Psoas muscle (tissue), 8 donors: ENCODE measurements around the gene DNAL4. TPM values are rescaled to one million over a fixed set of nuclear protein-coding genes. Genes with fewer than 3 reads are reported as not detected.

ENCODE experiments used
- ATAC-seq, 4 donors: fragments of 200-7000 bp; cut with Tn5 transposase; one replicate each; pipeline ENCODE4 v1.9.1; 2020; ENCODE audit warnings: moderate library complexity in 3 of 4, mild to moderate bottlenecking in 2 of 4
- DNase-seq, 2 donors: peaks; one replicate each; pipeline ENCODE4 v3.0.0-alpha.2; 2020
- H3K27ac ChIP-seq: fragments of 200-600 bp; one replicate; pipeline ENCODE4 v1.8.0; 2022
- H3K27me3 ChIP-seq, 3 donors: fragments of 200-600 bp in 1 of 3; one replicate each; pipeline versions ENCODE4 v1.6.1 to v1.8.0; 2013 to 2022; ENCODE audit warnings: low read length in 2 of 3, mild to moderate bottlenecking in 2 of 3, moderate library complexity in 1 of 3; ENCODE audit not compliant: insufficient read depth in 3 of 3
- H3K36me3 ChIP-seq, 2 donors: fragments of 200-600 bp in 1 of 2; one replicate each; pipeline versions ENCODE4 v1.6.1 to v1.8.0; 2013 to 2022; ENCODE audit warnings: low read depth in 1 of 2, mild to moderate bottlenecking in 1 of 2, moderate library complexity in 1 of 2; ENCODE audit not compliant: insufficient read depth in 1 of 2
- H3K4me1 ChIP-seq: fragments of 200-600 bp; one replicate; pipeline ENCODE4 v1.8.0; 2022
- H3K4me3 ChIP-seq: fragments of 200-600 bp; one replicate; pipeline ENCODE4 v1.8.0; 2022; ENCODE audit warnings: mild to moderate bottlenecking
- H3K9me3 ChIP-seq: fragments of 200-600 bp; one replicate; pipeline ENCODE4 v1.8.0; 2022
- WGBS, 3 donors: extraction: QIAGEN DNeasy Blood & Tissue Kit; methylation state at CpG; one replicate each; pipeline versions ENCODE4 v1.1.6 to v1.1.7; 2013; 5-methylcytosine and 5-hydroxymethylcytosine counted together
- intact Hi-C, 2 donors: fragments of 100-400 bp; cut with DNase I; formaldehyde crosslinking; loops; one replicate each; pipeline versions ENCODE4 v1.11.0 to v1.14.2; 2022
- polyA plus RNA-seq, 3 donors: library from polyadenylated mRNA; stranded (reverse); fragments of 200-250 nt; gene quantifications; one replicate each; pipeline ENCODE4 v1.2.3, GENCODE V29; 2013
- total RNA-seq, 4 donors: library from RNA; stranded (reverse); fragmentation: NEBNext Ultra II Directional in 2 of 4; extraction: Animal tissue kit (Norgen Biotek cat#: 25700) in 2 of 4; gene quantifications; one replicate each; pipeline versions ENCODE4 v1.2.1 to v1.2.4, GENCODE V29; 2021 to 2023
- TF ChIP-seq, protein P1 (sequence below): fragments of 200-600 bp; IDR thresholded peaks from one replicate; pipeline ENCODE4 v1.8.0; 2022; ENCODE audit warnings: antibody characterized with exemption
- donor health status: healthy with polysubstance abuse.
- donor health status: DM: no; HTN: no; CAD: no; lungs with moderate emphysema.
- donor health status: Bipolar disorder and iron deficiency.
- donor health status: healthy.
- donor health status: DM: yes; HTN: yes; CAD: no.
- donor health status: DM: no; HTN: no; CAD: no.
- donor health status: DM: no; HTN: no; CAD: no.
- donor health status: DM: yes; HTN: yes; CAD: no.

Gene DNAL4
- total and polyA plus RNA-seq, 7 donors = 3.5 to 13.9 (median 5.8) TPM

DNA sequence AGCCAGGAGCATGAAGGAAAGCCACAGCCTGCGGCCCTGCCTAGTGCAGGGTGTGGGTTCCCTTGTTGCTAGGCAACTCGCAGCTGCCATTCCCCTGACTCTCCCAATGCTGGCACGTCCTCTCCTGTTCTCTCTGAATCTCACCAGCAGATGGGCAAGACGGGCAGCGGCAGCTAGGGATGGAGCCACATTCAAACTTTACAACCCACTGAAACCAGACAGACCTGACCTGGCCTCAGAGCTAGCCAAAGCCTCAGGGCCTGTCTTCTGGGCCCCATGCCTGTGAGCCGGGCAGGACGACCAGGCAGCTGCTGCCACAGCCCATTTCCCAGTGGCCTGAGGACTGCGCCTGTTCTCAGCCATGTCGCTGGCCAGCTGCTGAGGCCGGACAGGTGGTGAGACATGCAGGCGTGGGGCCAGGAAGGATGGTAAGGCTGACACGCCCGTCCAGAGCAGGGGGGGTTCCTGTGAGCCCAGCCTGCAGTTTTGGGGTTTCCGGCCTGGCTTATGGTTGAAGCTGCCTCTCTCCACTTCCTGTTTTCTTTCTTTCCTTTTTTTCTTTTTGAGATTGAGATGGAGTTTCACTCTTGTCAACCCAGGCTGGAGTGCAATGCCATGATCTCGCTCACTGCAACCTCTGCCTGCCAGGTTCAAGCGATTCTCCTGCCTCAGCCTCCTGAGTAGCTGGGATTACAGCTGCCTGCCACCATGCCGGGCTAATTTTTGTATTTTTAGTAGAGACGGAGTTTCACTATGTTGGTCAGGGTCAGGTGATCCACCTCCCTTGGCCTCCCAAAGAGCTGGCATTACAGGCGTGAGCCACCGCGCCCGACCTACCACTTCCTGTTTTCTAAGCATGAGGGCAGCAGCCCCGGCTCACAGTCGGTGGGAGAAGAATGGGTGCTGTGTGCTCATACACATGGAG is 42.3 kb downstream of the DNAL4 start:
- WGBS, 3 donors = 34 to 53% (median 44%) methylated on average over 23 to 24 of the region's 24 CpGs
- ATAC-seq (peak; percentile 33 to 69 (median 56)), DNase-seq (peak; percentile 80 to 89)
- Histone ChIP-seq H3K27ac (peak overlapping the region; percentile 97), H3K4me3 (peak overlapping the region; percentile 6), H3K36me3 (peaks cover 3 to 70% of the 10 kb centered on the region in 2 donors), H3K9me3 (no peaks in the 10 kb centered on the region), H3K4me1 (peaks cover 45% of the 10 kb centered on the region), H3K27me3 (no peaks in the 10 kb centered on the region)
- TF ChIP-seq, protein P1, sequence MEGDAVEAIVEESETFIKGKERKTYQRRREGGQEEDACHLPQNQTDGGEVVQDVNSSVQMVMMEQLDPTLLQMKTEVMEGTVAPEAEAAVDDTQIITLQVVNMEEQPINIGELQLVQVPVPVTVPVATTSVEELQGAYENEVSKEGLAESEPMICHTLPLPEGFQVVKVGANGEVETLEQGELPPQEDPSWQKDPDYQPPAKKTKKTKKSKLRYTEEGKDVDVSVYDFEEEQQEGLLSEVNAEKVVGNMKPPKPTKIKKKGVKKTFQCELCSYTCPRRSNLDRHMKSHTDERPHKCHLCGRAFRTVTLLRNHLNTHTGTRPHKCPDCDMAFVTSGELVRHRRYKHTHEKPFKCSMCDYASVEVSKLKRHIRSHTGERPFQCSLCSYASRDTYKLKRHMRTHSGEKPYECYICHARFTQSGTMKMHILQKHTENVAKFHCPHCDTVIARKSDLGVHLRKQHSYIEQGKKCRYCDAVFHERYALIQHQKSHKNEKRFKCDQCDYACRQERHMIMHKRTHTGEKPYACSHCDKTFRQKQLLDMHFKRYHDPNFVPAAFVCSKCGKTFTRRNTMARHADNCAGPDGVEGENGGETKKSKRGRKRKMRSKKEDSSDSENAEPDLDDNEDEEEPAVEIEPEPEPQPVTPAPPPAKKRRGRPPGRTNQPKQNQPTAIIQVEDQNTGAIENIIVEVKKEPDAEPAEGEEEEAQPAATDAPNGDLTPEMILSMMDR = no peak
- intact Hi-C loops = no loop called here

DNA sequence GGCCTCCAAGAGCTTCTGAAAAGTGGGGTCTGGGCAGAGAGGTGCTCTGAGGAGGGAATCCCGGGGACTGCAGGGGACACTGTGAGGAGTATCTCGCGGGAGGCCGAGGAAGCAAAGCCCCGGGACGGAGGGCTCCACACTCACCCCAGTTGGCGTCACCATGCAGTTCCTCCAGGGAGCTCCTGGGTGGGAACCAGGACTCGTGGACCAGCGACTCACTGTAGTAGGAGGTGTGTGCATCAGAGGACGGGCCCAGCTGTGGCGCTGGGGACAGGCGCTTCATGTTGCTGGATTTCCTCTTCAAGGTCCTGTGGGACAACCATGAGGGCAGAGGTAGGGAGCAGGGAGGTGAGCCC is 42.9 kb downstream of the DNAL4 start:
- peaks cover 45% of the 10 kb centered on the region for H3K4me1 ChIP-seq
- WGBS, 3 donors = 41 to 63% (median 48%) methylated on average over 12 of the region's 12 CpGs
- no peak overlapping the region for H3K4me3 ChIP-seq

DNA sequence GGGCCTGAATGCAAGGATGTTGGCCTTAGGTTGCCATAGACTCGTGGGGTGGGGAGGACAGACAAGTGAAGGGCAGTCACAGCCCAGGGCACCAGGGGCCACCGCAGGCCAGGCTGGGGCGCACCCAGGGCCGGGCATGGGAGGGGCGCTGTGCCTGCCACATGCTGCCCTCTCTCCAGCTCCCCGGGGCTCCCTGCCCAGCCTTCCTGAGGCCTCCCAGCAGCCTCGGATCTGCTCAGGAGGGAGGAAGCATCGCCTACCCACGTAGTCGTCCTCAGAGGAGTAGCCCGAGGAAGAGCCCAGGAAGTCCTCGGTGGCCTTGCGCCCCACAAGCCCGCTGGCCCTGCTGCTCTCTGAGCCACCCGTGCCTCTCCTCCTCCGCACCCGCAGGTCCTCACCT is 43.3 kb downstream of the DNAL4 start:
- WGBS, 3 donors = 76 to 86% (median 81%) methylated on average over 17 of the region's 17 CpGs
- Histone ChIP-seq H3K27ac (peak overlapping the region; percentile 97), H3K27me3 (no peaks in the 10 kb centered on the region), H3K9me3 (no peaks in the 10 kb centered on the region), H3K36me3 (peaks cover 7 to 81% of the 10 kb centered on the region in 2 donors), H3K4me1 (peaks cover 45% of the 10 kb centered on the region), H3K4me3 (no peak overlapping the region)
- intact Hi-C loops = no loop called here
- ATAC-seq (no peak), DNase-seq (no peak)
- TF ChIP-seq, protein P1 = no peak

More for the DNA sequence above, 42.9 kb downstream of the DNAL4 start:
- no peaks in the 10 kb centered on the region for H3K9me3 ChIP-seq
- ATAC-seq (no peak), DNase-seq (no peak)
- TF ChIP-seq, protein P1 = no peak
- intact Hi-C loops = no loop called here
- peaks cover 5 to 77% of the 10 kb centered on the region in 2 donors for H3K36me3 ChIP-seq
- H3K27me3 ChIP-seq = no peaks in the 10 kb centered on the region
- H3K27ac ChIP-seq = peak overlapping the region; percentile 97

DNA sequence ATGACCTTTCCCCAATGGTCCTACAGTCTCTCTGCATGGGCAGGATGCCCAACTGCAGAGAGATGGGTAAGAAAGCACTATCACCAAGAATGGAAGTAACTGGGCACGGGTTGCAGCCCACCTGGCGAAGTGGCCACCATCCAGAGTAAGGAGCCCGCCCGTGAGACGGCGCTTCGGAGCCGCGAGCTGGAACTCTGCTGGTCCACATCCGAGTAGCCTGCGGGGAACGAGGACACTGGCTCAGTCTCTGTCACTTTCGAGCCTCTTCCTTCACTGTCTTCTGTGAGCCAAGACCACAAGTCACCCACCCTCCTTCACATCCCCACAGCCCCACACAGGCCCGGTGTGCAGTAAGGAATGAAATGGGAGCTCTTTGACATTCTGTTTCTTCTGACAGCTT is 43.8 kb downstream of the DNAL4 start:
- H3K9me3 ChIP-seq = no peaks in the 10 kb centered on the region
- H3K27me3 ChIP-seq = no peaks in the 10 kb centered on the region
- H3K27ac ChIP-seq = peak overlapping the region; percentile 97
- no peak for DNase-seq
- no peak overlapping the region for H3K4me3 ChIP-seq
- 78 to 90% (median 82%) methylated on average over 14 of the region's 14 CpGs for WGBS, 3 donors
- ATAC-seq = no peak
- TF ChIP-seq, protein P1 = no peak
- H3K36me3 ChIP-seq = peaks cover 7 to 86% of the 10 kb centered on the region in 2 donors
- H3K4me1 ChIP-seq = peaks cover 45% of the 10 kb centered on the region
- intact Hi-C loops = no loop called here
